Suprapubic skin (tissue), 4 donors: ENCODE data around the gene TP53TG5. TPM values are rescaled to one million over a fixed set of nuclear protein-coding genes. Genes with fewer than 3 reads are reported as not detected.

Experiments
- DNase-seq, 2 donors: peaks; one replicate each; pipeline ENCODE4 v3.0.0-alpha.2; 2019; ENCODE audit warnings: low spot score in 2 of 2
- H3K27ac ChIP-seq: fragments of 200-600 bp; sonication (generic); one replicate; pipeline ENCODE4 v1.5.1; 2019
- H3K27me3 ChIP-seq: fragments of 200-600 bp; sonication (generic); one replicate; pipeline ENCODE4 v1.5.1; 2019
- H3K36me3 ChIP-seq: fragments of 200-600 bp; sonication (generic); one replicate; pipeline ENCODE4 v1.5.1; 2019
- H3K4me1 ChIP-seq: fragments of 200-600 bp; sonication (generic); one replicate; pipeline ENCODE4 v1.5.1; 2019
- H3K4me3 ChIP-seq: fragments of 200-600 bp; sonication (generic); one replicate; pipeline ENCODE4 v1.5.1; 2019; ENCODE audit warnings: mild to moderate bottlenecking
- H3K9me3 ChIP-seq: fragments of 200-600 bp; sonication (generic); one replicate; pipeline ENCODE4 v1.5.1; 2019
- EP300 ChIP-seq: sonication (generic); formaldehyde crosslinking; IDR thresholded peaks from one replicate; pipeline ENCODE4 v1.6.1; 2017; ENCODE audit warnings: antibody characterized with exemption
- POLR2A ChIP-seq, 2 donors: fragments of 450-650 bp; IDR thresholded peaks; one replicate each; pipeline ENCODE4 v1.6.1; 2017; ENCODE audit warnings: antibody characterized with exemption in 2 of 2, mild to moderate bottlenecking in 2 of 2, moderate library complexity in 2 of 2
- POLR2AphosphoS5 ChIP-seq, 3 donors: sonication (generic); formaldehyde crosslinking; IDR thresholded peaks; one replicate each; pipeline ENCODE4 v1.6.1; 2017; ENCODE audit warnings: antibody characterized with exemption in 3 of 3
- WGBS: methylation state at CpG from one replicate; pipeline ENCODE4 v1.1.5; 2018; 5-methylcytosine and 5-hydroxymethylcytosine counted together
- total RNA-seq, 4 donors: library from RNA; depleted of rRNA; stranded (reverse); fragments of >200 nt; gene quantifications; one replicate each; pipeline ENCODE4 v1.1.0, GENCODE V29; 2016
- TF ChIP-seq, protein P1 (sequence below), 2 donors: fragments of 200-600 bp in 1 of 2; fragments of 450-650 bp in 1 of 2; sonication (generic) in 1 of 2; IDR thresholded peaks; one replicate each; pipeline ENCODE4 v1.5.1; 2016 to 2019; ENCODE audit warnings: antibody characterized with exemption in 2 of 2, mild to moderate bottlenecking in 1 of 2, moderate library complexity in 1 of 2

Gene TP53TG5
- total RNA-seq, 4 donors from 2014 or later: 0.32 TPM; not detected in 3

- peak overlapping the region; percentile 94 for H3K27ac ChIP-seq
- peaks cover 57% of the 10 kb centered on the region for H3K4me1 ChIP-seq
- no peak for TF ChIP-seq EP300
- no peak for TF ChIP-seq POLR2AphosphoS5 (IDR thresholded peaks at IDR 0.05)
- no peak for TF ChIP-seq POLR2A (IDR thresholded peaks at IDR 0.05)
- TF ChIP-seq, protein P1, sequence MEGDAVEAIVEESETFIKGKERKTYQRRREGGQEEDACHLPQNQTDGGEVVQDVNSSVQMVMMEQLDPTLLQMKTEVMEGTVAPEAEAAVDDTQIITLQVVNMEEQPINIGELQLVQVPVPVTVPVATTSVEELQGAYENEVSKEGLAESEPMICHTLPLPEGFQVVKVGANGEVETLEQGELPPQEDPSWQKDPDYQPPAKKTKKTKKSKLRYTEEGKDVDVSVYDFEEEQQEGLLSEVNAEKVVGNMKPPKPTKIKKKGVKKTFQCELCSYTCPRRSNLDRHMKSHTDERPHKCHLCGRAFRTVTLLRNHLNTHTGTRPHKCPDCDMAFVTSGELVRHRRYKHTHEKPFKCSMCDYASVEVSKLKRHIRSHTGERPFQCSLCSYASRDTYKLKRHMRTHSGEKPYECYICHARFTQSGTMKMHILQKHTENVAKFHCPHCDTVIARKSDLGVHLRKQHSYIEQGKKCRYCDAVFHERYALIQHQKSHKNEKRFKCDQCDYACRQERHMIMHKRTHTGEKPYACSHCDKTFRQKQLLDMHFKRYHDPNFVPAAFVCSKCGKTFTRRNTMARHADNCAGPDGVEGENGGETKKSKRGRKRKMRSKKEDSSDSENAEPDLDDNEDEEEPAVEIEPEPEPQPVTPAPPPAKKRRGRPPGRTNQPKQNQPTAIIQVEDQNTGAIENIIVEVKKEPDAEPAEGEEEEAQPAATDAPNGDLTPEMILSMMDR (IDR thresholded peaks at IDR 0.05): no peak
- no peaks in the 10 kb centered on the region for H3K9me3 ChIP-seq
- peak overlapping the region; percentile 75 for H3K4me3 ChIP-seq
- DNase-seq: no peak
- WGBS: 19% methylated on average over 6 of the region's 10 CpGs
- H3K27me3 ChIP-seq: no peaks in the 10 kb centered on the region
- H3K36me3 ChIP-seq: no peaks in the 10 kb centered on the region
These were observed 30.7 kb downstream of the TP53TG5 start for GRCh38 chr20:45347297-45347935.

DNA sequence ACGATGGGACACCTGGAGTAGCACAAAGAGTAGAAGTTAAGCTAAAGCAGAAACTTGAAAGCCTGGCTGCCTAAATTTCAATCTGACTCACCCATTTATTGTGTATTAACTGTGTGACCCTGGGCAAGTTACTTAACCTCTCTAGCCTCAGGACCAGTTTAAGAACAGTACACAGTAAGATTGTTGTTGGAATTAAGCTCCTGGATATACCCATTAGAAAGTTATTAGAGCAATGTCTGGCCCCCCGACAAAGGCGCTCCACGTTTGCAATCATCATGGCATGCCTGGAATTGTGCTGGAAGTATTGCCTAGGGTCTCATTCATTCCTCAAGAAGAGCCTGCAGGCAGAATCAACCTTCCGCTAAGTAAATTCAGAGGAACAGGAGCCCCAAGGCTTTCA lies 31.3 kb downstream of the TP53TG5 start:
- H3K27me3 ChIP-seq: no peaks in the 10 kb centered on the region
- H3K27ac ChIP-seq: peak overlapping the region; percentile 94
- H3K4me1 ChIP-seq: peaks cover 62% of the 10 kb centered on the region
- peak overlapping the region; percentile 75 for H3K4me3 ChIP-seq
- no peaks in the 10 kb centered on the region for H3K9me3 ChIP-seq
- no peaks in the 10 kb centered on the region for H3K36me3 ChIP-seq
- WGBS: 42% methylated on average over 5 of the region's 5 CpGs
- TF ChIP-seq EP300 (no peak), POLR2AphosphoS5 (IDR thresholded peaks at IDR 0.05) (no peak), POLR2A (IDR thresholded peaks at IDR 0.05) (no peak)
- TF ChIP-seq, protein P1 (IDR thresholded peaks at IDR 0.05): no peak
- no peak for DNase-seq

- H3K4me1 ChIP-seq: peaks cover 68% of the 10 kb centered on the region
- no peak for DNase-seq
- no peaks in the 10 kb centered on the region for H3K36me3 ChIP-seq
- H3K27ac ChIP-seq: peak overlapping the region; percentile 94
- no peaks in the 10 kb centered on the region for H3K27me3 ChIP-seq
- H3K9me3 ChIP-seq: no peaks in the 10 kb centered on the region
- TF ChIP-seq POLR2A (IDR thresholded peaks at IDR 0.05) (no peak), POLR2AphosphoS5 (IDR thresholded peaks at IDR 0.05) (no peak), EP300 (no peak)
- TF ChIP-seq, protein P1 (IDR thresholded peaks at IDR 0.05): no peak
- H3K4me3 ChIP-seq: peak overlapping the region; percentile 75
- 32% methylated on average over 3 of the region's 3 CpGs for WGBS
These were observed 31.8 kb downstream of the TP53TG5 start for GRCh38 chr20:45346291-45346718.

DNA sequence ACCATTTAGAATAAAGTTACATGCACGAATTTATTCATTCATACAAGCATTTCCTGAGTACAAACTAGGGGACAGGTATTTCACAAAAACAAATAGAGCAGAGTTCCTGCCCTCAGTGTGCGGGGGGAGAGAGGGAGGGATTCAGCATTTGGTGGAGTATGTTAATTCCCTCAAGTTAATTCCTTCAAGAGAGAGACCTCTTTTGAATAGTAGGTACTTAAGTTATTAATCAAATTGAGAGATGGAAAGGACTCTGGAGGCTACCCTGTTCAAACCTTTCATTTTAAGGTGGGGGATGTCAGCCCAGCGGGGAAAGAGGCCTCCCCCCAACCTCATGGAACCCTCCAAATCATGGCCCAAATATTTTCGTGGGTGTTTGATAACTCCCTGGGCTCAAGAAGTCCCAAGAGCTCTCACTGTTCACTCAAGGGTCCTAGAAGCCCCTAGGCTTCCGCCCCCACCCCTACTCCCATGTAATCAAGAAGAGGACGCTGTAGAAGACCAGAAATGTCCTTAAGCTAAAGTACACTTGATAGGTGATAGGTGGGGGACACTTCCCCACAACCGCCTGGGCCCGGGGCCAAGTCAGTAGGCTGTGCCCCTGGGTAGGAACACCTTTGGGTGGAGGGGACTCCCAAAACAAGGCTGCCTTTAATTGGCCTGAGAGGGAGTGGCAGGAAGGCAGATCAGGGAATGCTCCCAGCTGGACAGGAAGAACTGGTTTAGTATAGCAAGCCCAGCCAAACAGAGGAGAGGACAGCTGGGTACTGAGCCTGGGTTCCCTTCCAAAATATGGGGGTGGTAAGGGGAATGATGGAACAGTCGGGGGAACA lies 32.8 kb downstream of the TP53TG5 start:
- 45% methylated on average over 6 of the region's 9 CpGs for WGBS
- Histone ChIP-seq H3K27ac (peak overlapping the region; percentile 94), H3K27me3 (no peaks in the 10 kb centered on the region), H3K36me3 (no peaks in the 10 kb centered on the region), H3K4me1 (peaks cover 78% of the 10 kb centered on the region), H3K4me3 (peak overlapping the region; percentile 75), H3K9me3 (no peaks in the 10 kb centered on the region)
- DNase-seq: no peak
- TF ChIP-seq, protein P1 (IDR thresholded peaks at IDR 0.05): no peak
- TF ChIP-seq POLR2A (IDR thresholded peaks at IDR 0.05): no peak
- TF ChIP-seq POLR2AphosphoS5 (IDR thresholded peaks at IDR 0.05): peak in 2 of 3 donors; percentile 44 to 51
